GM12878 (cell line): ENCODE results near the gene WDR18. TPM values are rescaled to one million over a fixed set of nuclear protein-coding genes. Genes with fewer than 3 reads are reported as not detected.

Experiments
- BACH1 ChIP-seq: fragments of 450-650 bp; IDR thresholded peaks from 2 replicates; pipeline ENCODE4 v1.6.1; 2017; ENCODE audit warnings: mild to moderate bottlenecking, borderline replicate concordance
- CTCF ChIP-seq, 3 experiments: IDR thresholded peaks in 2 of 3; conservative IDR thresholded peaks in 1 of 3; 2 replicates each; pipeline ENCODE4 v1.5.1; 2011; ENCODE audit warnings: low read depth in 3 of 3, low read length in 3 of 3, mild to moderate bottlenecking in 3 of 3, control low read depth in 2 of 3, moderate library complexity in 2 of 3, inconsistent platforms in 1 of 3, mixed read lengths in 1 of 3; ENCODE audit not compliant: control insufficient read depth in 2 of 3, insufficient read depth in 1 of 3; ENCODE audit errors: extremely low read depth in 1 of 3
- CUX1 ChIP-seq: IDR thresholded peaks from 2 replicates; pipeline ENCODE4 v1.6.1; 2012; ENCODE audit warnings: improper control_type of control experiment, low read depth, low read length; ENCODE audit not compliant: insufficient replicate concordance
- FOXK2 ChIP-seq: fragments of 450-650 bp; IDR thresholded peaks from 2 replicates; pipeline ENCODE4 v1.6.1; 2017; ENCODE audit warnings: mild to moderate bottlenecking, moderate library complexity
- HDGF ChIP-seq: fragments of 450-650 bp; IDR thresholded peaks from 2 replicates; pipeline ENCODE4 v1.6.1; 2016; ENCODE audit warnings: antibody characterized with exemption
- MAX ChIP-seq: IDR thresholded peaks from 2 replicates; pipeline ENCODE4 v1.6.1; 2012; ENCODE audit warnings: low read depth, low read length, improper control_type of control experiment
- NKRF ChIP-seq: fragments of 450-650 bp; conservative IDR thresholded peaks from 2 replicates; pipeline ENCODE4 v1.6.1; 2017; ENCODE audit warnings: mild to moderate bottlenecking, moderate library complexity
- NR2F1 ChIP-seq: fragments of 450-650 bp; conservative IDR thresholded peaks from 2 replicates; pipeline ENCODE4 v1.6.1; 2017; ENCODE audit warnings: mild to moderate bottlenecking
- PML ChIP-seq: IDR thresholded peaks from 2 replicates; pipeline ENCODE4 v1.6.1; 2012; ENCODE audit warnings: low read length, inconsistent platforms
- RB1 ChIP-seq: fragments of 450-650 bp; formaldehyde crosslinking; IDR thresholded peaks from 2 replicates; pipeline ENCODE4 v1.6.1; 2017; ENCODE audit warnings: mild to moderate bottlenecking, borderline replicate concordance
- SMAD1 ChIP-seq: fragments of 450-650 bp; IDR thresholded peaks from 2 replicates; pipeline ENCODE4 v1.6.1; 2018; ENCODE audit warnings: mild to moderate bottlenecking, low read depth; ENCODE audit not compliant: partially characterized antibody
- ZNF207 ChIP-seq: fragments of 450-650 bp; IDR thresholded peaks from 2 replicates; pipeline ENCODE4 v1.6.1; 2014; ENCODE audit warnings: antibody characterized with exemption, mild to moderate bottlenecking, borderline replicate concordance
- ZNF217 ChIP-seq: fragments of 450-650 bp; IDR thresholded peaks from 2 replicates; pipeline ENCODE4 v1.6.1; 2017; ENCODE audit warnings: antibody characterized with exemption, mild to moderate bottlenecking
- ZNF24 ChIP-seq: fragments of 450-650 bp; IDR thresholded peaks from 2 replicates; pipeline ENCODE4 v1.6.1; 2017; ENCODE audit warnings: antibody characterized with exemption, mild to moderate bottlenecking
- ZZZ3 ChIP-seq: IDR thresholded peaks from 2 replicates; pipeline ENCODE4 v1.6.1; 2011; ENCODE audit warnings: low read depth; ENCODE audit not compliant: control insufficient read depth, insufficient read length
- polyA plus RNA-seq, 11 experiments: library from polyadenylated mRNA; depleted of rRNA in 4 of 11; unstranded in 6 of 11; stranded (reverse) in 5 of 11; fragments of >200 nt; fragmentation: Nextera tagmentation in 4 of 11; fragmentation: Illumina TruSeq in 1 of 11; extraction: Ambion mirVana in 4 of 11; extraction: Trizol in 1 of 11; gene quantifications; 1 replicate in 1 of 11; 2 replicates in 10 of 11; pipeline versions ENCODE4 v1.2.1 to v1.2.3, GENCODE V29; 2011 to 2016; ENCODE audit warnings: inconsistent platforms in 2 of 11, missing spikeins in 2 of 11, low read depth in 1 of 11
- total RNA-seq, 4 experiments: library from RNA; depleted of rRNA in 3 of 4; stranded (reverse); fragments of >200 nt in 3 of 4; fragmentation: Illumina TruSeq in 1 of 4; extraction: Trizol in 1 of 4; gene quantifications; 2 replicates each; pipeline versions ENCODE4 v1.2.1 to v1.2.3, GENCODE V29; 2013 to 2021

The WDR18 gene
- total and polyA plus RNA-seq, 10 of the 15 experiments (the other 5 are each of a cell fraction or from before 2014, with no cell fraction given) = 3.0 to 206 (median 62.3) TPM

DNA sequence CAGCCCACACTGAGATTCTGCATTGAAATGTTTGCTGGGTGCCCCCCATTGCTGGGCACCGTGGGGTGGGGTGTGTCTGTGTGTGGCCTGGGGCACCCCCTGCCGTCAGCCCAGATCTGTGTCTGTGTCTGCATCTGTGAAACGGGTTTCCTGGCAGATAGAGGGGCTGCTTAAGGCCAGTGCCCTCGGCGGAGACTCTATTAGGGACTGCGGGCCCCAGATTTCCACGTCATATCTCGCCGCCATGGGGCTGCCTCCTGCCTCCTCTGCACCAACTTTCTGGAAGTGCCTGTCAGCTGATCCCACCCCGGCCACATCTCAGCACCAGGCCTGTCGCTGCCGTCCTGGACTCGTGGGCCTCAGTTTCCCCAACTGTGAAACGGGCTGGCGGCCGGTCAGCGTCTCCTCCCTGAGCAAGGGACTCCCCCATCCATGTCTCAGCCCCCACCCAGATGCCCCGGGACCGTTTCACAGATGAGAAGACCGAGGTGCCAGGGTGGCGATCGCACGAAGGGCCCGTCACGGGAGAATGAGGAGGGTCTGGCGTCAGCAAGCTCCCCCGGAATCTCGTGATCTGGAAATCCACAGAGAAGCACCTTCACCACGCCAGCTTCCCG, 36.9 kb upstream of the WDR18 start (continued):
- TF ChIP-seq ZNF207 (peak; percentile 35; the same call in 1 of the 2 replicates), RB1 (no peak; the same call in 1 of the 2 replicates), NR2F1 (no peak), ZZZ3 (no peak), MAX (no peak), HDGF (peak; percentile 45; the same call in 1 of the 2 replicates), NKRF (peak; percentile 41; the same call in 1 of the 2 replicates), SMAD1 (no peak), BACH1 (no peak; the same call in 1 of the 2 replicates), ZNF217 (peak; percentile 87), FOXK2 (no peak), CUX1 (no peak), PML (no peak), CTCF (IDR thresholded peaks at IDR 0.05 in 2 of 3, conservative IDR thresholded peaks at IDR 0.05 in 1 of 3; ENCODE audit: control insufficient read depth in 2 of 3, extremely low read depth in 1 of 3, insufficient read depth in 1 of 3, low read depth in 3 of 3, low read length in 3 of 3) (peak in 1 of 3 experiments; percentile 26; a peak in 3 of 6 replicates), ZNF24 (no peak)
